Liver (tissue), 9 donors: ENCODE results near the gene SLC9A4. TPM values are rescaled to one million over a fixed set of nuclear protein-coding genes. Genes with fewer than 3 reads are reported as not detected.

ENCODE experiments used
- DNase-seq: peaks from one replicate; pipeline ENCODE4 v3.0.0-alpha.2; 2017; ENCODE audit warnings: low spot score
- H3K27ac ChIP-seq, 2 donors: one replicate each; pipeline ENCODE4 v1.7.0; 2013; ENCODE audit warnings: inconsistent platforms in 2 of 2, low read length in 2 of 2, control low read depth in 1 of 2, low read depth in 1 of 2, mild to moderate bottlenecking in 1 of 2
- H3K27me3 ChIP-seq, 4 donors: one replicate each; pipeline versions ENCODE4 v1.6.1 to v1.7.0; 2013; ENCODE audit warnings: low read length in 3 of 4, inconsistent platforms in 1 of 4, mild to moderate bottlenecking in 1 of 4, moderate library complexity in 1 of 4; ENCODE audit not compliant: control insufficient read depth in 4 of 4, insufficient read depth in 4 of 4
- H3K36me3 ChIP-seq, 4 donors: one replicate each; pipeline versions ENCODE4 v1.6.1 to v1.7.0; 2013; ENCODE audit warnings: low read length in 3 of 4, mild to moderate bottlenecking in 3 of 4, low read depth in 1 of 4, moderate library complexity in 1 of 4; ENCODE audit not compliant: control insufficient read depth in 4 of 4, insufficient read depth in 3 of 4
- H3K4me1 ChIP-seq, 4 donors: one replicate each; pipeline versions ENCODE4 v1.6.1 to v1.7.0; 2013; ENCODE audit warnings: low read length in 3 of 4, mild to moderate bottlenecking in 3 of 4, moderate library complexity in 1 of 4; ENCODE audit not compliant: control insufficient read depth in 4 of 4, insufficient read depth in 4 of 4
- H3K4me3 ChIP-seq, 3 donors: one replicate each; pipeline versions ENCODE4 v1.6.1 to v1.7.0; 2013; ENCODE audit warnings: low read length in 3 of 3, control low read depth in 1 of 3, low read depth in 1 of 3, mild to moderate bottlenecking in 1 of 3
- H3K9ac ChIP-seq, 2 donors: one replicate each; pipeline ENCODE4 v1.7.0; 2013; ENCODE audit warnings: low read length in 2 of 2, mild to moderate bottlenecking in 2 of 2, moderate library complexity in 2 of 2, control low read depth in 1 of 2, low read depth in 1 of 2
- H3K9me3 ChIP-seq, 4 donors: one replicate each; pipeline versions ENCODE4 v1.6.1 to v1.7.0; 2013; ENCODE audit warnings: low read length in 3 of 4; ENCODE audit not compliant: control insufficient read depth in 4 of 4
- EGR1 ChIP-seq, 2 donors: IDR thresholded peaks; 2 replicates each; pipeline ENCODE4 v1.6.1; 2016 to 2018; ENCODE audit warnings: antibody characterized with exemption in 2 of 2, low read depth in 2 of 2
- FOXA1 ChIP-seq: IDR thresholded peaks from 2 replicates; pipeline ENCODE4 v1.6.1; 2016; ENCODE audit warnings: antibody characterized with exemption
- GABPA ChIP-seq, 2 donors: IDR thresholded peaks in 1 of 2; conservative IDR thresholded peaks in 1 of 2; 2 replicates each; pipeline ENCODE4 v1.6.1; 2016; ENCODE audit warnings: antibody characterized with exemption in 2 of 2, mild to moderate bottlenecking in 1 of 2, moderate library complexity in 1 of 2
- HNF4G ChIP-seq: IDR thresholded peaks from 2 replicates; pipeline ENCODE4 v1.6.1; 2016; ENCODE audit warnings: antibody characterized with exemption
- JUND ChIP-seq, 2 donors: IDR thresholded peaks; 2 replicates each; pipeline ENCODE4 v1.6.1; 2016; ENCODE audit warnings: antibody characterized with exemption in 2 of 2
- RXRA ChIP-seq, 2 donors: IDR thresholded peaks; 2 replicates each; pipeline ENCODE4 v1.6.1; 2017 to 2018; ENCODE audit warnings: antibody characterized with exemption in 2 of 2, mild to moderate bottlenecking in 1 of 2
- TAF1 ChIP-seq: conservative IDR thresholded peaks from 2 replicates; pipeline ENCODE4 v1.6.1; 2016; ENCODE audit warnings: antibody characterized with exemption, mild to moderate bottlenecking
- YY1 ChIP-seq: IDR thresholded peaks from 2 replicates; pipeline ENCODE4 v1.6.1; 2016; ENCODE audit warnings: antibody characterized with exemption, mild to moderate bottlenecking
- WGBS: extraction: QIAGEN DNeasy Blood & Tissue Kit; methylation state at CpG from one replicate; pipeline ENCODE4 v1.1.7; 2013; 5-methylcytosine and 5-hydroxymethylcytosine counted together
- polyA plus RNA-seq, 2 donors: library from polyadenylated mRNA; stranded (reverse) in 1 of 2; unstranded in 1 of 2; fragments of 200-250 nt in 1 of 2; fragments of >200 nt in 1 of 2; fragmentation: Nextera tagmentation in 1 of 2; extraction: Ambion mirVana in 1 of 2; gene quantifications; one replicate each; pipeline versions ENCODE4 v1.2.1 to v1.2.3, GENCODE V29; 2013 to 2015
- total RNA-seq, 2 donors: library from RNA; depleted of rRNA; stranded (reverse); fragments of >200 nt; gene quantifications; one replicate each; pipeline ENCODE4 v1.2.3, GENCODE V29; 2014
- TF ChIP-seq, protein P1 (sequence below): fragments of 150-350 bp; IDR thresholded peaks from 2 replicates; pipeline ENCODE4 v1.5.1; 2017; ENCODE audit warnings: improper control_type of control experiment, low read depth, low read length; ENCODE audit not compliant: missing input control
- TF ChIP-seq, protein P2 (sequence below): IDR thresholded peaks from 2 replicates; pipeline ENCODE4 v1.6.1; 2016; ENCODE audit warnings: antibody characterized with exemption, mild to moderate bottlenecking
- TF ChIP-seq, protein P3 (sequence below): IDR thresholded peaks from 2 replicates; pipeline ENCODE4 v1.6.1; 2016; ENCODE audit warnings: antibody characterized with exemption
- TF ChIP-seq, protein P4 (sequence below): IDR thresholded peaks from 2 replicates; pipeline ENCODE4 v1.6.1; 2016; ENCODE audit warnings: antibody characterized with exemption
- donor health status: healthy.
- donor health status: healthy.
- donor health status: healthy.
- donor health status: healthy.
- donor health status: healthy.

SLC9A4 gene
- total and polyA plus RNA-seq, 4 donors: not detected

DNA sequence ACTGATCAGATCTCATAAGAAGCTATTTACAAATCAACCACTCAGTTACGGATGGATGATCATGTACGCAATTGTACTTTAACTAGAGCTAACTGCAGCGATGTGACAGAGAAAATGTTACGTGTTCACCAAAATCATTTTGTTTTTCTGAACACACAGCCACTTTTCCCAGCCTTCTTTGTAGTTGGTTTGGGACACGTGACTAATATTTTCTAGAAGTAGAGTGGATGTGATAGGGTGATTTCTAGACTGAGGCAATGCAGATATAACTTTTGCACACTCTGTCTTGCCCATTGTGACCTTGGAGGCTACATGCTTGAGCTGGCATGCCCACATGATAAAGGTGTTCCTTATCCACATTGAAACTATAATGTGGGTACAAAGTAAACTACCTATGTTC lies 9.9 kb upstream of the SLC9A4 start:
- Histone ChIP-seq H3K36me3 (no peaks in the 10 kb centered on the region), H3K9ac (no peak overlapping the region), H3K9me3 (peaks cover 0 to 4% (median 0%) of the 10 kb centered on the region in 4 donors), H3K4me3 (no peak overlapping the region), H3K27ac (no peak overlapping the region), H3K4me1 (no peaks in the 10 kb centered on the region), H3K27me3 (peaks cover 0 to 3% (median 0%) of the 10 kb centered on the region in 4 donors)
- WGBS: 89% methylated on average over 5 of the region's 5 CpGs
- DNase-seq: no peak
- TF ChIP-seq TAF1 (no peak), GABPA (IDR thresholded peaks at IDR 0.05 in 1 of 2, conservative IDR thresholded peaks at IDR 0.05 in 1 of 2) (no peak), JUND (IDR thresholded peaks at IDR 0.05) (no peak), YY1 (no peak), EGR1 (IDR thresholded peaks at IDR 0.05; ENCODE audit: low read depth in 2 of 2) (no peak), HNF4G (no peak), RXRA (IDR thresholded peaks at IDR 0.05) (no peak), FOXA1 (no peak)
- TF ChIP-seq, protein P1, sequence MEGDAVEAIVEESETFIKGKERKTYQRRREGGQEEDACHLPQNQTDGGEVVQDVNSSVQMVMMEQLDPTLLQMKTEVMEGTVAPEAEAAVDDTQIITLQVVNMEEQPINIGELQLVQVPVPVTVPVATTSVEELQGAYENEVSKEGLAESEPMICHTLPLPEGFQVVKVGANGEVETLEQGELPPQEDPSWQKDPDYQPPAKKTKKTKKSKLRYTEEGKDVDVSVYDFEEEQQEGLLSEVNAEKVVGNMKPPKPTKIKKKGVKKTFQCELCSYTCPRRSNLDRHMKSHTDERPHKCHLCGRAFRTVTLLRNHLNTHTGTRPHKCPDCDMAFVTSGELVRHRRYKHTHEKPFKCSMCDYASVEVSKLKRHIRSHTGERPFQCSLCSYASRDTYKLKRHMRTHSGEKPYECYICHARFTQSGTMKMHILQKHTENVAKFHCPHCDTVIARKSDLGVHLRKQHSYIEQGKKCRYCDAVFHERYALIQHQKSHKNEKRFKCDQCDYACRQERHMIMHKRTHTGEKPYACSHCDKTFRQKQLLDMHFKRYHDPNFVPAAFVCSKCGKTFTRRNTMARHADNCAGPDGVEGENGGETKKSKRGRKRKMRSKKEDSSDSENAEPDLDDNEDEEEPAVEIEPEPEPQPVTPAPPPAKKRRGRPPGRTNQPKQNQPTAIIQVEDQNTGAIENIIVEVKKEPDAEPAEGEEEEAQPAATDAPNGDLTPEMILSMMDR: no peak
- TF ChIP-seq, protein P2, sequence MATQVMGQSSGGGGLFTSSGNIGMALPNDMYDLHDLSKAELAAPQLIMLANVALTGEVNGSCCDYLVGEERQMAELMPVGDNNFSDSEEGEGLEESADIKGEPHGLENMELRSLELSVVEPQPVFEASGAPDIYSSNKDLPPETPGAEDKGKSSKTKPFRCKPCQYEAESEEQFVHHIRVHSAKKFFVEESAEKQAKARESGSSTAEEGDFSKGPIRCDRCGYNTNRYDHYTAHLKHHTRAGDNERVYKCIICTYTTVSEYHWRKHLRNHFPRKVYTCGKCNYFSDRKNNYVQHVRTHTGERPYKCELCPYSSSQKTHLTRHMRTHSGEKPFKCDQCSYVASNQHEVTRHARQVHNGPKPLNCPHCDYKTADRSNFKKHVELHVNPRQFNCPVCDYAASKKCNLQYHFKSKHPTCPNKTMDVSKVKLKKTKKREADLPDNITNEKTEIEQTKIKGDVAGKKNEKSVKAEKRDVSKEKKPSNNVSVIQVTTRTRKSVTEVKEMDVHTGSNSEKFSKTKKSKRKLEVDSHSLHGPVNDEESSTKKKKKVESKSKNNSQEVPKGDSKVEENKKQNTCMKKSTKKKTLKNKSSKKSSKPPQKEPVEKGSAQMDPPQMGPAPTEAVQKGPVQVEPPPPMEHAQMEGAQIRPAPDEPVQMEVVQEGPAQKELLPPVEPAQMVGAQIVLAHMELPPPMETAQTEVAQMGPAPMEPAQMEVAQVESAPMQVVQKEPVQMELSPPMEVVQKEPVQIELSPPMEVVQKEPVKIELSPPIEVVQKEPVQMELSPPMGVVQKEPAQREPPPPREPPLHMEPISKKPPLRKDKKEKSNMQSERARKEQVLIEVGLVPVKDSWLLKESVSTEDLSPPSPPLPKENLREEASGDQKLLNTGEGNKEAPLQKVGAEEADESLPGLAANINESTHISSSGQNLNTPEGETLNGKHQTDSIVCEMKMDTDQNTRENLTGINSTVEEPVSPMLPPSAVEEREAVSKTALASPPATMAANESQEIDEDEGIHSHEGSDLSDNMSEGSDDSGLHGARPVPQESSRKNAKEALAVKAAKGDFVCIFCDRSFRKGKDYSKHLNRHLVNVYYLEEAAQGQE: no peak
- TF ChIP-seq, protein P3, sequence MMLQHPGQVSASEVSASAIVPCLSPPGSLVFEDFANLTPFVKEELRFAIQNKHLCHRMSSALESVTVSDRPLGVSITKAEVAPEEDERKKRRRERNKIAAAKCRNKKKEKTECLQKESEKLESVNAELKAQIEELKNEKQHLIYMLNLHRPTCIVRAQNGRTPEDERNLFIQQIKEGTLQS: no peak
- TF ChIP-seq, protein P4, sequence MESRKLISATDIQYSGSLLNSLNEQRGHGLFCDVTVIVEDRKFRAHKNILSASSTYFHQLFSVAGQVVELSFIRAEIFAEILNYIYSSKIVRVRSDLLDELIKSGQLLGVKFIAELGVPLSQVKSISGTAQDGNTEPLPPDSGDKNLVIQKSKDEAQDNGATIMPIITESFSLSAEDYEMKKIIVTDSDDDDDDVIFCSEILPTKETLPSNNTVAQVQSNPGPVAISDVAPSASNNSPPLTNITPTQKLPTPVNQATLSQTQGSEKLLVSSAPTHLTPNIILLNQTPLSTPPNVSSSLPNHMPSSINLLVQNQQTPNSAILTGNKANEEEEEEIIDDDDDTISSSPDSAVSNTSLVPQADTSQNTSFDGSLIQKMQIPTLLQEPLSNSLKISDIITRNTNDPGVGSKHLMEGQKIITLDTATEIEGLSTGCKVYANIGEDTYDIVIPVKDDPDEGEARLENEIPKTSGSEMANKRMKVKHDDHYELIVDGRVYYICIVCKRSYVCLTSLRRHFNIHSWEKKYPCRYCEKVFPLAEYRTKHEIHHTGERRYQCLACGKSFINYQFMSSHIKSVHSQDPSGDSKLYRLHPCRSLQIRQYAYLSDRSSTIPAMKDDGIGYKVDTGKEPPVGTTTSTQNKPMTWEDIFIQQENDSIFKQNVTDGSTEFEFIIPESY: no peak

DNA sequence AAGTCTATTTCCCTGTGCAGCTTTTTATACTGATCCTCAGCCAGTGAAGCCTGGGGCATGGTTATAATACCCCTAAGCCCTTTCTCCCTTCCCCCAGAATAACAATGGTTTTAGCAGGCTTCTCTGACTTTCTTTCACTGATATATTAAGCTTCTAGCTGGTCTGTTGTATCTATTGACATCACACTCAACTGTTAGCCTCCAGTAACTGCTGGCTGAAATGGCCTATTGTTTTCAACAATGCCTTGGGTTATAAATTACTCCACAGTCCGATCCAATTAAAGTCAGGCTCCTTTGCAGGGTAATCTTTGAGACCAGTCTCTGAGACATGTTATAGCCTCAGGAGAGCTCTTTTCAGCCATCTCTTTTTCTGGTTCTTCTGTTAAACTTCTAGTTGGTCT lies 2.9 kb upstream of the SLC9A4 start:
- Histone ChIP-seq H3K9ac (no peak overlapping the region), H3K27me3 (peaks cover 0 to 4% (median 0%) of the 10 kb centered on the region in 4 donors), H3K9me3 (peaks cover 0 to 7% (median 2%) of the 10 kb centered on the region in 4 donors), H3K36me3 (no peaks in the 10 kb centered on the region), H3K4me3 (no peak overlapping the region), H3K4me1 (no peaks in the 10 kb centered on the region), H3K27ac (no peak overlapping the region)
- TF ChIP-seq, protein P4: no peak
- TF ChIP-seq RXRA (IDR thresholded peaks at IDR 0.05) (no peak), JUND (IDR thresholded peaks at IDR 0.05) (no peak)
- TF ChIP-seq, protein P3: no peak
- 89% methylated on average over 1 of the region's 1 CpG for WGBS
- DNase-seq: no peak
